ENCODE results near the gene CD33. TPM values are rescaled to one million over a fixed set of nuclear protein-coding genes. Genes with fewer than 3 reads are reported as not detected.

The CD33 gene
- total and polyA plus RNA-seq, 2 of the 8 experiments (the other 6 are each of a cell fraction or from before 2014, with no cell fraction given), result 0.06 TPM; not detected in 1

- Histone ChIP-seq H2BK20ac (ENCODE audit: low read length) (no peak overlapping the region), H4K8ac (ENCODE audit: extremely low read depth, insufficient read depth, low read length) (no peak overlapping the region), H3K79me1 (ENCODE audit: low read depth, low read length) (no peaks in the 10 kb centered on the region), H4K5ac (ENCODE audit: insufficient read length, low read depth, low read length) (no peak overlapping the region), H2BK120ac (replicated peaks; ENCODE audit: low read depth, low read length) (no peak overlapping the region), H3K4me1 (replicated peaks in 1 of 4; ENCODE audit: control insufficient read depth in 3 of 4, insufficient read depth in 4 of 4, low read length in 3 of 4) (peaks cover 0 to 6% (median 5%) of the 10 kb centered on the region in 4 experiments; a peak in 4 of 7 replicates), H3K56ac (replicated peaks; ENCODE audit: insufficient read length, low read depth, low read length) (no peak overlapping the region), H3K23me2 (ENCODE audit: low read depth, low read length) (no peaks in the 10 kb centered on the region), H3K18ac (ENCODE audit: extremely low read depth, low read length) (no peak overlapping the region), H3K9ac (replicated peaks in 1 of 4; ENCODE audit: extremely low read depth in 1 of 4, low read depth in 3 of 4, low read length in 3 of 4) (no peak overlapping the region), H3K14ac (ENCODE audit: insufficient read length) (no peak overlapping the region), H3K9me3 (ENCODE audit: insufficient read depth in 2 of 2, low read depth in 1 of 2, low read length in 1 of 2) (peaks cover 0 to under 1% of the 10 kb centered on the region in 2 experiments; a peak in 3 of 4 replicates), H3K79me2 (ENCODE audit: control insufficient read depth in 1 of 2, insufficient read depth in 2 of 2, low read length in 2 of 2) (no peaks in the 10 kb centered on the region), H3K36me3 (ENCODE audit: control insufficient read depth in 2 of 4, insufficient read depth in 4 of 4, low read length in 3 of 4) (no peaks in the 10 kb centered on the region), H2AFZ (ENCODE audit: low read length) (no peak overlapping the region), H4K20me1 (replicated peaks in 1 of 2; ENCODE audit: control insufficient read depth in 1 of 2, insufficient read depth in 2 of 2, low read length in 2 of 2) (no peaks in the 10 kb centered on the region), H3K4me2 (ENCODE audit: insufficient read depth in 1 of 2, low read depth in 2 of 2, low read length in 2 of 2) (no peak overlapping the region), H3K4me3 (ENCODE audit: extremely low read depth in 1 of 4, insufficient read depth in 2 of 4, low read depth in 3 of 4, low read length in 4 of 4) (no peak overlapping the region), H2AK5ac (ENCODE audit: low read depth, low read length) (no peak overlapping the region), H3K4ac (replicated peaks; ENCODE audit: insufficient read length, low read depth, low read length) (no peak overlapping the region), H3K27me3 (replicated peaks in 1 of 4; ENCODE audit: control insufficient read depth in 3 of 4, extremely low read depth in 1 of 4, insufficient read depth in 3 of 4, low read length in 3 of 4) (no peaks in the 10 kb centered on the region), H3K27ac (ENCODE audit: low read depth, low read length) (no peak overlapping the region), H2BK15ac (ENCODE audit: low read length) (no peak overlapping the region), H2BK12ac (ENCODE audit: low read depth, low read length) (no peak overlapping the region), H3K23ac (ENCODE audit: insufficient read length) (no peak overlapping the region), H2BK5ac (ENCODE audit: low read depth, low read length) (no peak overlapping the region), H4K91ac (replicated peaks; ENCODE audit: insufficient read length, low read length) (no peak overlapping the region)
- FAIRE-seq (no peak), DNase-seq (ENCODE audit: low read depth in 1 of 2, low spot score in 2 of 2) (no peak)
- POLR2A ChIA-PET (ENCODE audit: partially characterized antibody), result no interaction called here
- CTCF ChIA-PET (ENCODE audit: partially characterized antibody), result interaction anchor here (1.2 to 6.5 kb wide), 5 partner anchors 15 to 100 kb away, joined by 3 to 82 read pairs (median 13); no protein-coding TSS in a partner anchor
- WGBS, 2 experiments (ENCODE audit: extremely low coverage in 1 of 2, insufficient coverage in 1 of 2, insufficient read length in 1 of 2, insufficient replicate concordance in 2 of 2, low coverage in 1 of 2, low lambda C conversion rate in 2 of 2, missing lambda C conversion rate in 1 of 2), result 85% methylated on average over 2 of the region's 2 CpGs; no CpG with 5 or more reads in 1 of the 2 experiments
- TF ChIP-seq ASH2L (IDR thresholded peaks at IDR 0.05; ENCODE audit: low read length) (no peak), MAX (IDR thresholded peaks at IDR 0.05) (no peak), FOSL1 (IDR thresholded peaks at IDR 0.05; ENCODE audit: insufficient read depth, low read depth, low read length) (no peak), TEAD4 (IDR thresholded peaks at IDR 0.05; ENCODE audit: low read depth, low read length) (no peak), SRF (IDR thresholded peaks at IDR 0.05; ENCODE audit: low read depth, low read length) (no peak), BCL11A (IDR thresholded peaks at IDR 0.05; ENCODE audit: low read depth in 2 of 2, low read length in 2 of 2) (no peak), EZH2 (IDR thresholded peaks at IDR 0.05; ENCODE audit: low read depth, low read length, severe bottlenecking) (no peak), HDAC6 (IDR thresholded peaks at IDR 0.05; ENCODE audit: low read depth, low read length) (no peak), USF2 (IDR thresholded peaks at IDR 0.05; ENCODE audit: low read length) (no peak), CHD2 (IDR thresholded peaks at IDR 0.05; ENCODE audit: low read length) (no peak), SP1 (IDR thresholded peaks at IDR 0.05; ENCODE audit: low read depth, low read length) (no peak), TCF12 (IDR thresholded peaks at IDR 0.05; ENCODE audit: low read depth, low read length) (no peak), KDM1A (IDR thresholded peaks at IDR 0.05; ENCODE audit: borderline replicate concordance, low read length) (no peak), JUN (IDR thresholded peaks at IDR 0.05; ENCODE audit: low read depth, low read length) (no peak)
Measured at GRCh38 chr19:51256155-51256625, 31.3 kb downstream of the CD33 start.
